ENCODE results near the gene SMO.
"Not testable (repeated sequence)": the region's sequence is repeated elsewhere in the genome, so short reads cannot be mapped to it uniquely, and the experiment has no call there.

The SMO gene

GRCh38 chr7:129210989-129211312, 22.5 kb downstream of the SMO start:
- TF ChIP-seq CTCF (IDR thresholded peaks at IDR 0.05; ENCODE audit: control extremely low read depth, extremely low read depth, low read depth, missing control alignments): no peak
- ChIA-PET POLR2A (no interaction called here), CTCF (interaction anchor here (0.7 to 9.0 kb wide), 41 partner anchors 7 to 784 kb away, joined by 3 to 58 read pairs (median 4); partner anchors contain the start of genes AHCYL2, ATP6V1F, KCP and SMO)
- no peak for DNase-seq (ENCODE audit: extremely low spot score)

GRCh38 chr7:129212126-129212525, 23.7 kb downstream of the SMO start:
- TF ChIP-seq CTCF (IDR thresholded peaks at IDR 0.05; ENCODE audit: control extremely low read depth, extremely low read depth, low read depth, missing control alignments): no peak
- DNase-seq (ENCODE audit: extremely low spot score): no peak
- ChIA-PET CTCF (interaction anchor here (1.2 to 6.7 kb wide), 8 partner anchors 10 to 315 kb away, joined by 3 to 46 read pairs (median 8); no protein-coding TSS in a partner anchor), POLR2A (no interaction called here)

- ChIA-PET CTCF (interaction anchor here (1.2 to 6.7 kb wide), 6 partner anchors 8 to 315 kb away, joined by 3 to 46 read pairs (median 6); no protein-coding TSS in a partner anchor), POLR2A (no interaction called here)
- no peak for TF ChIP-seq CTCF (IDR thresholded peaks at IDR 0.05; ENCODE audit: control extremely low read depth, extremely low read depth, low read depth, missing control alignments)
- DNase-seq (ENCODE audit: extremely low spot score): no peak
These were observed 24.2 kb downstream of the SMO start for GRCh38 chr7:129212596-129212995.

GRCh38 chr7:129213828-129214227, 25.4 kb downstream of the SMO start:
- ChIA-PET POLR2A (no interaction called here), CTCF (interaction anchor here (1.0 to 6.7 kb wide), 22 partner anchors 9 to 739 kb away, joined by 3 to 46 read pairs (median 4); partner anchors contain the start of genes AHCYL2 and ATP6V1F)
- peak; percentile 43 for DNase-seq (ENCODE audit: extremely low spot score)
- peak; percentile 58 for TF ChIP-seq CTCF (IDR thresholded peaks at IDR 0.05; ENCODE audit: control extremely low read depth, extremely low read depth, low read depth, missing control alignments)

DNA sequence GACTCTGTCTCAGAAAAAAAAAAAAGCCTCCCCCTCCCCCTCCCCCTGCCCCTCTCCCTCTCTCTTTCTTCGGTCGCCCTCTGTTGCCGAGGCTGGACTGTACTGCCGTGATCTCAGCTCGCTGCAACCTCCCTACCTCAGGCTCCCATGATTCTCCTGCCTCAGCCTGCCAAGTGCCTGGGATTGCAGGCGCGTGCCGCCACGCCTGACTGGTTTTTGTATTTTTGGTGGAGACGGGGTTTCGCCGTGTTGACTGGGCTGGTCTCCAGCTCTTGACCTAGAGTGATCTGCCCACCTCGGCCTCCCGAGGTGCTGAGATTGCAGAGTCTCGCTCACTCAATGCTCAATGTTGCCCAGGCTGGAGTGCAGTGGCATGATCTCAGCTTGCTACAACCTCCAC, 27.3 kb downstream of the SMO start:
- CTCF ChIA-PET: interaction anchor here (1.1 to 8.7 kb wide), 3 partner anchors 81 to 256 kb away, joined by 3 to 144 read pairs (median 3); no protein-coding TSS in a partner anchor
- POLR2A ChIA-PET: not testable (repeated sequence)

GRCh38 chr7:129216101-129216715, 27.8 kb downstream of the SMO start:
- DNase-seq (ENCODE audit: extremely low spot score); POLR2A ChIA-PET: not testable (repeated sequence)
- CTCF ChIA-PET: interaction anchor here (1.1 to 8.7 kb wide), 4 partner anchors 9 to 255 kb away, joined by 3 to 144 read pairs (median 30); no protein-coding TSS in a partner anchor

More for the DNA sequence above, 27.3 kb downstream of the SMO start:
- DNase-seq (ENCODE audit: extremely low spot score): not testable (repeated sequence)

GRCh38 chr7:129216821-129217416, 28.5 kb downstream of the SMO start:
- POLR2A ChIA-PET; DNase-seq (ENCODE audit: extremely low spot score): not testable (repeated sequence)
- CTCF ChIA-PET: interaction anchor here (2.5 to 8.7 kb wide), 12 partner anchors 10 to 613 kb away, joined by 7 to 144 read pairs (median 30); no protein-coding TSS in a partner anchor

DNA sequence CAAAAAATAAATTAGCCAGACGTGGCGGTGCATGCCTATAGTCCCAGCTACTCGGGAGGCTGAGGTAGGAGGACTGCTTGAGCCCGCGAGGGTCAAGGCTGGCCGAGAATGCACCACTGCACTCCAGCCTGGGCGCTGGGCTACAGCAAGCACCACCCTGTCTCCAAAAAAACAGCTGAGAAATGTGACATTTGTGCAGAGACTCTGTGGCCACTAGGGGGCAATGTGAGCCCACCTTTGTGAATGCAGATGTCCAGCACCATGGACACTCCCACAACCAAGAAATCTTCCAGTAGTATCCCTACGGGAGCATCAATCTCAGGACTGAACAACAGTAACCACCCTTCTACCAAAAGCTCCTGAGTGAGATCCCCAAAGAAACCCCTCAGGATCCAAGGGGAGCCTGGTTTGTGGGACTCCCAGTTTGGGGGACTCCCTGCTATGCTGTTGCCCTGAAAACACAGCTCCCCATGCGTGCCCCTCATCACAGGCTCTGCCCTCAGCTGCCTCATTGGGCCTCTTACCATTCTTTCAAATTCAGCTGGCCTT, 30.2 kb downstream of the SMO start:
- CTCF ChIA-PET: interaction anchor here (0.7 to 8.7 kb wide), 80 partner anchors 12 to 834 kb away, joined by 3 to 144 read pairs (median 5); partner anchors contain the start of genes ATP6V1F and STRIP2
- POLR2A ChIA-PET: no interaction called here
- peak; percentile 79 for DNase-seq (ENCODE audit: extremely low spot score)
- TF ChIP-seq CTCF (IDR thresholded peaks at IDR 0.05; ENCODE audit: control extremely low read depth, extremely low read depth, low read depth, missing control alignments): peak; percentile 90

DNA sequence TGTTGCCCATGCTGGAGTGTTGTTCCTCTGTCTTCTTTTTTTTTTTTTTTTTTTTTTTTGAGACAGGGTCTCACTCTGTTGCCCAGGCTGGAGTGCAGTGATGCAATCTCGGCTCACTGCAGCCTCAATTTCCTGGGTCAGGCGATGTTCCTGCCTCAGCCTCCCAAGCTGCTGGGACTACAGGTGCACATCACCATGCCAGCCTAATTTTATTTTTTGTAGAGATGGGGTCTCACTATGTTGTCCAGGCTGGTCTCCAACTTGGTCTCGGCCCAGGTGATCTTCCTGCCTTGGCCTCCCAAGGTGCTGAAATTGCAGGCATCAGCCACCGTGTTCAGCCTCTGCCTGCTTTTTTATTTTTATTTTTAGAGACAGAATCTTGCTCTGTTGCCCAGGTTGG, 30.7 kb downstream of the SMO start:
- DNase-seq (ENCODE audit: extremely low spot score); POLR2A ChIA-PET: not testable (repeated sequence)
- CTCF ChIA-PET: interaction anchor here (0.7 to 8.7 kb wide), 70 partner anchors 12 to 833 kb away, joined by 3 to 144 read pairs (median 5); partner anchors contain the start of genes ATP6V1F and STRIP2

All from GM10248 (cell line).